ENCODE data around the gene MRPS18C.
"Not testable (repeated sequence)": the region's sequence is repeated elsewhere in the genome, so short reads cannot be mapped to it uniquely, and the experiment has no call there.

The MRPS18C gene

DNA sequence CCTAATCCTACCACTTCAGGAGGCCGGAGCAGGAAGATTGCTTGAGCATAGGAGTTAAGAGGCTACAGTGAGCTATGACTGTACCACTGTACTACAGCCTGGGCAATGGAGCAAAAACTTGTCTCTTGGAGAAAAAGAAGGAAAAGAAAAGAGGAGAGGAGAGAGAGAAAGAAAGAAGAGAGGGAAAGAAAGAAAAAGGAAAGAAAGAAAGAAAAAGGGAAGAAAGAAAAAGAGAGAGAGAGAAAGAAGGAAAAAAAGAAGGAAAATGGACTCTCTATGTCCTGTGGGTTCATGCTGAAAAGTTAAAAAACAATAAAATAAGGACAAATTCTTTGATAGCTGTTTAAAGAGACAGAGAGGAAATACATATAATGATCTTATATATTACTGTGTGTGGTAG, 42.3 kb downstream of the MRPS18C start:
- DNase-seq, result no peak

- DNase-seq, result not testable (repeated sequence)
Observed at GRCh38 chr4:83501671-83502070, 45.8 kb downstream of the MRPS18C start.

DNA sequence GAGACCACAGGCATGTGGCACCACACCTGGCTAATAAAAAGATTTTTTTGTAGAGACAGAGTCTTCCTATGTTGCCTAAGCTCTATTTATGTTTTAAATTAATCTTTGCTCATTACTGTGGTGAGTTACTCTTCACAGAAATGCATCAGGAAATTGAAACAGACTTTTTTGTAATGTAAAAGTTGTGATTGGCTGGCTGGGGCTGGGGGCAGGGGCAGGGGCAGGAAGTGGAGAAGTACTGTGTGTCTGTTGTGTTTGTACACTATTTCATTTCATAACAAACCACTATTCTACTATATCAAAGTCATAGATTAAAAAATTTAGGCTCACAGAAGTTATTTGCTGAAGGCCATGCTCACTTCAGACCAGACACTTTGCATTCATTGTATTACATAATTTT, 48.1 kb downstream of the MRPS18C start:
- DNase-seq, result peak in 2 of 4 experiments; percentile 15 to 30

DNA sequence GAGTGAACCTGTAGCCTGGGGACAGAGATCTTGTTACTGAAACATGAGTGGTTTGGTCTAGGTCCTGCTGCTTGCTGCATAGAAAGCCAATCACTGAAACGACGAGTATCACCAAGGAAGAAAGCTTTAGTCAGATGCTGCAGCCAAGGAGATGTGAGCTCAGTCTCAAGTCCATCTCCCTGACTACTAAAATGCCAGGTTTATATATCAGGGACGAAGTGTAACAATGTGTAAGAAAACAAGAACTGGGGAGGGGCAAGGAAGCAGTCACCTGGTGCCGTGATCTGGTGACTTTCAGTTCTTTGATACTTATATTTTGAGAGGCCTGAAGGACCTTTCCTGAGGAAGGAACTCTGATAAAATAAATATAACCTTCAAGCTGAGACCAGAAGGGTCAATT, 48.6 kb downstream of the MRPS18C start:
- DNase-seq, result no peak

DNA sequence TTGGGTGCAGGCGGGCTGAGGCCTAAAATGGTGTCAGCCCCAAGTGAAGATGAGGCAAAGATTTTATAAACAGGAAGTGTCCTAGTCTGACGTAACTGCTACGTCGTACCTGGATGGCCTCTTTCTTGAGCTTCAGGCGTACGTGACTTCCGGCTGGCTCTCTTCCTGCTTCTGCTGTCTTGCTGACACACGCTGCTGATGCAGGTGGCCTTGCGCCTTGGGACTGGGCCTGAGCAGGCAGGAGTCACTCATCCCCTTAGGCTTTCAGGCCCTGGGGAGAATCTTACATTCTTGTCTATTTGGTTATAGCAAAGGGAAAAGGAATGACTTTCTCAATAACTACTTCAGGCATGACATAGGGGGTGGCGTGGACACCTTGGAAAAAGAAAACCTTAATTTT, 49.1 kb downstream of the MRPS18C start:
- DNase-seq, result peak in 1 of 4 experiments; percentile 5

- peak in 3 of 4 experiments; percentile 10 to 19 (median 15) for DNase-seq
Observed at GRCh38 chr4:83509156-83509585, 53.3 kb downstream of the MRPS18C start.

- DNase-seq, result no peak
Observed at GRCh38 chr4:83510442-83510841, 54.6 kb downstream of the MRPS18C start.
